RPMI8226 (cell line): ENCODE data around the gene AFAP1.

ENCODE experiments used
- DNase-seq: peaks from one replicate; pipeline ENCODE4 v3.0.0-alpha.2; 2015

The AFAP1 gene

GRCh38 chr4:7710576-7711306 is 228.9 kb downstream of the AFAP1 start:
- DNase-seq = no peak

GRCh38 chr4:7710126-7710525 is 229.5 kb downstream of the AFAP1 start:
- no peak for DNase-seq

GRCh38 chr4:7709431-7709830 is 230.2 kb downstream of the AFAP1 start:
- no peak for DNase-seq

- no peak for DNase-seq
These were observed 230.7 kb downstream of the AFAP1 start for GRCh38 chr4:7708981-7709380.
